Measurements from ENCODE around the gene SNTG2.

DNA sequence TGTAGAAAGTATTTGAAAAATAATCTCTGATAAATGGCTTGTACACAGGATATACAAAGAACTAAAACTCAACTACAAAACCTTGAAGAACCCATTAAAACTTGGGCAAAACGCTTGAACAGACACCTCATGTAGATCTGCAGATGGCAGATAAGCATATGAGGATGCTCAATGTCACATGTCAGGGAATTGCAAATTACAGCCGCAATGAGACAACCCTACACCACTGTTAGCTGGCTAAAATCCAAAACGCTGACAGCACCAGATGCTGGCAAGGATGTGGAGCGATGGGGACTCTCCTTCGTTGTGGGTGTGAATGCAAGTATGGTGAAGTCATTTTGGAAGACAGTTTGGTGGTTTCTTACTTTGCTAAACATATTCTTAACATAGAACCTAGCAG lies 53.7 kb downstream of the SNTG2 start:
- TF ChIP-seq EP300 (IDR thresholded peaks at IDR 0.05), result no peak
- no peak for TF ChIP-seq CTCF (IDR thresholded peaks at IDR 0.05)
- no peak for TF ChIP-seq POLR2A (IDR thresholded peaks at IDR 0.05; ENCODE audit: low read depth)

Data from esophagus muscularis mucosa (tissue), 4 donors.